Fibroblast of the aortic adventitia (primary cell): Measurements from ENCODE around the gene SLAMF1. TPM values are rescaled to one million over a fixed set of nuclear protein-coding genes. Genes with fewer than 3 reads are reported as not detected.

Source experiments
- DNase-seq: peaks from one replicate; pipeline ENCODE4 v3.0.0-alpha.2; 2010; ENCODE audit warnings: low read depth
- H3K4me3 ChIP-seq: 2 replicates; pipeline ENCODE4 v1.5.1; 2011; ENCODE audit warnings: low read depth, mild to moderate bottlenecking, control low read depth, low read length, moderate library complexity
- CTCF ChIP-seq: IDR thresholded peaks from 2 replicates; pipeline ENCODE4 v1.5.1; 2011; ENCODE audit warnings: mild to moderate bottlenecking, low read length, control low read depth, inconsistent platforms; ENCODE audit not compliant: insufficient read depth
- total RNA-seq: library from RNA; depleted of rRNA; stranded (reverse); fragments of >200 nt; gene quantifications from 2 replicates; pipeline ENCODE4 v1.2.3, GENCODE V29; 2012; ENCODE audit warnings: low replicate concordance

The SLAMF1 gene
- total RNA-seq, 1 donor, result not detected

DNA sequence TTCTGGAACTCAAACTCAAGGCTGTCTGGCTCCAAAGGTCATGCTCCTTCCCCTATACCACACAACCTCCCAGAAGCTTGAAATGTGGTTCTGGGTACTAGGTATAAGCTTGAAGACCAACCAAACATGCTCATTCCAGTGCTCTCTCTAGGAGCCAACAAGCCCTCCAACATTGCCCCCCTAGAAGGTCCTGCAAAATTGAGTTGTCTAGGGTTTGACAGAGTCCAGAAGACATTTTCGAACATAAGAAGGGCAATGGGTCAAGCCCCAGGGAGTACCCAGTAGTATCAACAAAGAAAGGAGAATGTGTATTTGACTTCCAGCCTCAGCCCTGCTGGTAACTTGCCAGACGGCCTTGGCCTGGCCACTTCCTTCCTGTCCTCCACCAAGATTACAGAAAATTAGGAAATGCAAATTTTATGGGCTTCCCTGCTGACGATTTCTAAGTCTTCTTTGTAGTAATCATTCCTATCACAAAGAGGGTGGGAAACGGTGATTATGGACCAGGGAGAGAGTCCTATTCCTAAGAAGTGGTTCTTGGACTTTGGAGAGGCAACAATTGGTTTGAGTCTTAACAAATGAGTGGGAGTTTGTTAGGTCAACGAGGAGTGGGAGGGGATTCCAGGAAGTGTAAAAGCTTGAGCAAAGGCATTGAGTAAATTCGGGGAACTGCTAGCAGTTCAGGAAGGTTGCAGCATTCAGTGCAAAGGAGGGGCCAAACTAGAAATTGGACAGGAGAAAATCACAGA lies 18.7 kb upstream of the SLAMF1 start:
- no peak for TF ChIP-seq CTCF
- no peak overlapping the region for H3K4me3 ChIP-seq
- DNase-seq, result no peak

- no peak for TF ChIP-seq CTCF
- H3K4me3 ChIP-seq, result no peak overlapping the region
- no peak for DNase-seq
Measured at GRCh38 chr1:160664573-160665051, 17.8 kb upstream of the SLAMF1 start.

GRCh38 chr1:160662910-160663309 lies 16.1 kb upstream of the SLAMF1 start:
- no peak for DNase-seq
- no peak for TF ChIP-seq CTCF
- no peak overlapping the region for H3K4me3 ChIP-seq

DNA sequence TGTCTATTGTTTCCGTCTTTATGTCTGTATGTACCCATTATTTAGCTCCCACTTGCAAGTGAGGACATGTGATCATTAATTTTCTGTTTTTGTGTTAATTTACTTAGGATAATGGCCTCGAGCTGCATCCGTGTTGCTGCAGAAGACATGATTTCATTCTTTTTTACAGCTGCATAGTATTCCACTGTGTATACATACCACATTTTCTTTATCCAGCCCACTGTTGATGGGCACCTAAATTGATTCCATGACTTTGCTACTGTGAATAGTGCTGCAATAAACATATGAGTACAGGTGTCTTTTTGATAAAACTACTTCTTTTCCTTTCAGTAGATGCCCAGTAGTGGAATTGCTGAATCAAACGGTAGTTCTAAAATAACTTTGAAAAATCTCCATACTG lies 12.7 kb upstream of the SLAMF1 start:
- TF ChIP-seq CTCF, result no peak
- DNase-seq, result no peak
- no peak overlapping the region for H3K4me3 ChIP-seq

DNA sequence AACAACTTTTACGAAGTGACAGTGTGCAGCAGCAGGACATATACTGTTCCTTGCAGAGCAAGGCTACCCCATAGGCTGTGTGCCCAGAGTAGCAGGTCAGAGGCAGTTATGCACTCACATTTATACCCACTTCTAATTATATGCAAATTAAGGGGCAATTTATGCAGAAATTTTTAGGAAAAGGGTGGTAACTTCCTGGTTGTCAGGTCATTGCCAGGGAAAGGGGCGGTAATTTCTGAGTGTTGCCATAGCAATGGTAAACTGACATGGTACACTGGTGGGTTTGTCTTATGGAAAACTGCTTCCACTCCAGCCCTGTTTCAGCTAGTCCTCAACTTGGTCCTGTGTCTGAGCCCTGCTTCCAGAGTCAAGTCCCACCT lies 12.0 kb upstream of the SLAMF1 start:
- H3K4me3 ChIP-seq, result no peak overlapping the region
- no peak for DNase-seq
- TF ChIP-seq CTCF, result no peak

- no peak for DNase-seq
- no peak overlapping the region for H3K4me3 ChIP-seq
- TF ChIP-seq CTCF, result no peak
Measured at GRCh38 chr1:160658162-160658813, 11.4 kb upstream of the SLAMF1 start.
